Adrenal gland (tissue), 5 donors: ENCODE measurements around the gene SEH1L.

Experiments used
- POLR2A ChIP-seq, 2 donors: fragments of 450-650 bp; IDR thresholded peaks; one replicate each; pipeline ENCODE4 v1.6.1; 2017; ENCODE audit warnings: antibody characterized with exemption in 2 of 2, mild to moderate bottlenecking in 2 of 2, moderate library complexity in 1 of 2
- TF ChIP-seq, protein P1 (sequence below), 6 experiments: fragments of 450-650 bp in 4 of 6; fragments of 200-600 bp in 2 of 6; sonication (generic) in 1 of 6; IDR thresholded peaks; 1 replicate in 5 of 6; 2 replicates in 1 of 6; pipeline versions ENCODE4 v1.5.1 to v1.8.0; 2016 to 2021; ENCODE audit warnings: antibody characterized with exemption in 6 of 6, mild to moderate bottlenecking in 2 of 6, moderate library complexity in 1 of 6
- donor health status: DM: no; HTN: no; CAD: no.

GRCh38 chr18:12947285-12948049 is at the start of gene SEH1L:
- TF ChIP-seq, protein P1, sequence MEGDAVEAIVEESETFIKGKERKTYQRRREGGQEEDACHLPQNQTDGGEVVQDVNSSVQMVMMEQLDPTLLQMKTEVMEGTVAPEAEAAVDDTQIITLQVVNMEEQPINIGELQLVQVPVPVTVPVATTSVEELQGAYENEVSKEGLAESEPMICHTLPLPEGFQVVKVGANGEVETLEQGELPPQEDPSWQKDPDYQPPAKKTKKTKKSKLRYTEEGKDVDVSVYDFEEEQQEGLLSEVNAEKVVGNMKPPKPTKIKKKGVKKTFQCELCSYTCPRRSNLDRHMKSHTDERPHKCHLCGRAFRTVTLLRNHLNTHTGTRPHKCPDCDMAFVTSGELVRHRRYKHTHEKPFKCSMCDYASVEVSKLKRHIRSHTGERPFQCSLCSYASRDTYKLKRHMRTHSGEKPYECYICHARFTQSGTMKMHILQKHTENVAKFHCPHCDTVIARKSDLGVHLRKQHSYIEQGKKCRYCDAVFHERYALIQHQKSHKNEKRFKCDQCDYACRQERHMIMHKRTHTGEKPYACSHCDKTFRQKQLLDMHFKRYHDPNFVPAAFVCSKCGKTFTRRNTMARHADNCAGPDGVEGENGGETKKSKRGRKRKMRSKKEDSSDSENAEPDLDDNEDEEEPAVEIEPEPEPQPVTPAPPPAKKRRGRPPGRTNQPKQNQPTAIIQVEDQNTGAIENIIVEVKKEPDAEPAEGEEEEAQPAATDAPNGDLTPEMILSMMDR (IDR thresholded peaks at IDR 0.05), result no peak
- peak; percentile 80 to 85 for TF ChIP-seq POLR2A (IDR thresholded peaks at IDR 0.05)
